Kidney epithelial cell (primary cell): Measurements from ENCODE around the gene PDZD8. TPM values are rescaled to one million over a fixed set of nuclear protein-coding genes. Genes with fewer than 3 reads are reported as not detected.

Source experiments
- DNase-seq: peaks from one replicate; pipeline ENCODE4 v3.0.0-alpha.2; 2010; ENCODE audit warnings: low read depth
- H3K27me3 ChIP-seq: 2 replicates; pipeline ENCODE4 v1.6.0; 2011; ENCODE audit warnings: low read length; ENCODE audit not compliant: control insufficient read depth, insufficient read depth
- H3K36me3 ChIP-seq: 2 replicates; pipeline ENCODE4 v1.5.1; 2011; ENCODE audit warnings: low read length; ENCODE audit not compliant: control insufficient read depth, insufficient read depth
- H3K4me3 ChIP-seq: 2 replicates; pipeline ENCODE4 v1.5.1; 2011; ENCODE audit warnings: low read depth, mild to moderate bottlenecking, control low read depth, low read length
- total RNA-seq: library from RNA; depleted of rRNA; stranded (reverse); fragments of >200 nt; gene quantifications from 2 replicates; pipeline ENCODE4 v1.2.3, GENCODE V29; 2015
- TF ChIP-seq, protein P1 (sequence below): IDR thresholded peaks from 2 replicates; pipeline ENCODE4 v1.5.1; 2011; ENCODE audit warnings: mild to moderate bottlenecking, moderate library complexity, low read length, control low read depth, inconsistent platforms; ENCODE audit not compliant: insufficient read depth, poor library complexity, severe bottlenecking

The PDZD8 gene
- total RNA-seq, 1 donor from 2014 or later: 84.7 TPM

GRCh38 chr10:117249493-117250093 lies 125.6 kb downstream of the PDZD8 start:
- DNase-seq: peak; percentile 59
- H3K4me3 ChIP-seq: no peak overlapping the region
- TF ChIP-seq, protein P1, sequence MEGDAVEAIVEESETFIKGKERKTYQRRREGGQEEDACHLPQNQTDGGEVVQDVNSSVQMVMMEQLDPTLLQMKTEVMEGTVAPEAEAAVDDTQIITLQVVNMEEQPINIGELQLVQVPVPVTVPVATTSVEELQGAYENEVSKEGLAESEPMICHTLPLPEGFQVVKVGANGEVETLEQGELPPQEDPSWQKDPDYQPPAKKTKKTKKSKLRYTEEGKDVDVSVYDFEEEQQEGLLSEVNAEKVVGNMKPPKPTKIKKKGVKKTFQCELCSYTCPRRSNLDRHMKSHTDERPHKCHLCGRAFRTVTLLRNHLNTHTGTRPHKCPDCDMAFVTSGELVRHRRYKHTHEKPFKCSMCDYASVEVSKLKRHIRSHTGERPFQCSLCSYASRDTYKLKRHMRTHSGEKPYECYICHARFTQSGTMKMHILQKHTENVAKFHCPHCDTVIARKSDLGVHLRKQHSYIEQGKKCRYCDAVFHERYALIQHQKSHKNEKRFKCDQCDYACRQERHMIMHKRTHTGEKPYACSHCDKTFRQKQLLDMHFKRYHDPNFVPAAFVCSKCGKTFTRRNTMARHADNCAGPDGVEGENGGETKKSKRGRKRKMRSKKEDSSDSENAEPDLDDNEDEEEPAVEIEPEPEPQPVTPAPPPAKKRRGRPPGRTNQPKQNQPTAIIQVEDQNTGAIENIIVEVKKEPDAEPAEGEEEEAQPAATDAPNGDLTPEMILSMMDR: no peak
- no peaks in the 10 kb centered on the region for H3K36me3 ChIP-seq
- H3K27me3 ChIP-seq: no peaks in the 10 kb centered on the region

GRCh38 chr10:117248750-117249465 lies 126.3 kb downstream of the PDZD8 start:
- no peak overlapping the region for H3K4me3 ChIP-seq
- TF ChIP-seq, protein P1: no peak
- DNase-seq: peak; percentile 31
- no peaks in the 10 kb centered on the region for H3K36me3 ChIP-seq
- H3K27me3 ChIP-seq: no peaks in the 10 kb centered on the region

DNA sequence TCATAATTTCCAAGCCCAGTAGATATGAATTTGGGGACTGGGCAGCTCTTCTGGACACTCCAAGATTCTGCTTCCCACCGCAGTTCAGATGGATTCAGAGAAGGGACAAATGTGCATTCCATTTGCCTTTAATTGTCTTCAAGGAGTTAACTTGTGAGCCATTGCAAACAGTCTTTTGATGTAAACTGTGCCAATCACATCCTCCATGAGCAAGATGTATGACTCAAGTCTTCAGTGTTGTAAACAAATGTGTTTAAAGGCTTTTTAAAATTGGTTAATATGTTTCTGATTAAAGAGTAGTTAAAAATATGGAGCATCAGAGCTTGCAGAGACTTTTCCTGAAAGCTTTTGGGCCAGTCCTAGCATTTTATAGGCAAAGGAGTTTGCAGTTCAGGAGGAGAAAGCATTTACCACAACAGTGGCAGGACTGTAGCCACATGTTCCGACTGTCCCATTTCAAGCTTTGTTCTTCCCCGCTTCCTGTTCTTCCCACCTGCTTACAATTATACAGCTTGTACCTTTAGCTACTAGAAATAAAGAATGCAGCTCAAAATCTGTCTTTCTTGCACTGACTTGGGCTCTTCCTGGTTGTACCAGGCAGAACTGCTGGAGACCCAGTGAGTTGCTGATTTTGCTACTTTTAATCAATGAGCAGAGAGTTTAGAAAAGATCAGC lies 128.1 kb downstream of the PDZD8 start:
- TF ChIP-seq, protein P1: no peak
- Histone ChIP-seq H3K4me3 (no peak overlapping the region), H3K36me3 (no peaks in the 10 kb centered on the region), H3K27me3 (no peaks in the 10 kb centered on the region)
- no peak for DNase-seq

DNA sequence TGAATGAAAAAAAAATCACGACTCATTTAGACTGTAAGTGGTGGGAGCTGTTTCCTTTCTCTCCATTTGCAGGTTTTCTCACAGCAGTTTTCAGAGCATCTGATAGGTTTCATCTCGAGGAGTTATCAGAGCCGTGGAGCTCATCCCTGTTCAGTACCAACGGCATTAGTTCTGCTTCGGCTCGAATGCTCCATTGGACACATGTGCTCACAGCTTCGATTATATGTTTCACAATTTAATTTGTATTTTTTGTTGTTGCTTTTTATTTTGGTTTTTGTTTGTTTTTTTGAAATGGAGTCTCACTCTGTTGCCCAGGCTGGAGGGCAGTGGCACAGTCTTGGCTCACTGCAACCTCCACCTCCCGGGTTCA lies 132.8 kb downstream of the PDZD8 start:
- TF ChIP-seq, protein P1: no peak

GRCh38 chr10:117241541-117242462 lies 133.4 kb downstream of the PDZD8 start:
- DNase-seq: no peak
- TF ChIP-seq, protein P1: no peak
- Histone ChIP-seq H3K27me3 (peaks cover 9% of the 10 kb centered on the region), H3K36me3 (no peaks in the 10 kb centered on the region), H3K4me3 (peak overlapping the region; percentile 45)

More for the DNA sequence above, 132.8 kb downstream of the PDZD8 start:
- no peak for DNase-seq
- peaks cover 9% of the 10 kb centered on the region for H3K27me3 ChIP-seq
- no peak overlapping the region for H3K4me3 ChIP-seq
- no peaks in the 10 kb centered on the region for H3K36me3 ChIP-seq
